Spleen (tissue), 7 donors: ENCODE measurements around the gene LMX1A.

Experiments
- POLR2A ChIP-seq, 3 donors: fragments of 450-650 bp; IDR thresholded peaks; one replicate each; pipeline ENCODE4 v1.5.1; 2017; ENCODE audit warnings: antibody characterized with exemption in 3 of 3, mild to moderate bottlenecking in 1 of 3
- TF ChIP-seq, protein P1 (sequence below), 11 experiments: fragments of 200-600 bp in 7 of 11; fragments of 450-650 bp in 4 of 11; sonication (generic) in 4 of 11; IDR thresholded peaks in 8 of 11; conservative IDR thresholded peaks in 3 of 11; 1 replicate in 7 of 11; 2 replicates in 4 of 11; pipeline versions ENCODE4 v1.4.0 to v1.8.0; 2016 to 2021; ENCODE audit warnings: antibody characterized with exemption in 11 of 11, inconsistent platforms in 4 of 11, mild to moderate bottlenecking in 1 of 11
- donor health status: DM: no; HTN: no; CAD: no; lungs with moderate emphysema.
- donor health status: DM: no; HTN: no; CAD: no.
- donor health status: DM: no; HTN: no; CAD: no.

DNA sequence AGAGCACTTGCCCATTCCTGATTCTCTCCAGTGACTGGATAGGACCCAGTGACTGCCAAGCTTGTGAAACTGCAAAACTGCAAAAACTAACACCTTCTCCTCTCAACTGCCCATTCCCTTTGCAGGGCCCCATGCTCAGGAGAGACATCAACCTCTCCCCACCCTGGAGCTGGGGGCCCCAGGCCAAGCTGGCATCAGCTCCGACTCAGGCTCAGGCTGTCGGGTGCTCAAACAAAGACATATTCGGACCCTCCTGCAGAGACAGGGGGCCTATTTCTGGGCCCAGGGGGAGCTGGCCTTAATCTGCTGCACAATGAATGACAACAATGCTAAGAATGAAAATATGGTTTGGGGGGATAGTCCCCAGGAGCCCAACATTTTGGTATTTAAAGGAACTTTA, 11.8 kb downstream of the LMX1A start:
- TF ChIP-seq, protein P1, sequence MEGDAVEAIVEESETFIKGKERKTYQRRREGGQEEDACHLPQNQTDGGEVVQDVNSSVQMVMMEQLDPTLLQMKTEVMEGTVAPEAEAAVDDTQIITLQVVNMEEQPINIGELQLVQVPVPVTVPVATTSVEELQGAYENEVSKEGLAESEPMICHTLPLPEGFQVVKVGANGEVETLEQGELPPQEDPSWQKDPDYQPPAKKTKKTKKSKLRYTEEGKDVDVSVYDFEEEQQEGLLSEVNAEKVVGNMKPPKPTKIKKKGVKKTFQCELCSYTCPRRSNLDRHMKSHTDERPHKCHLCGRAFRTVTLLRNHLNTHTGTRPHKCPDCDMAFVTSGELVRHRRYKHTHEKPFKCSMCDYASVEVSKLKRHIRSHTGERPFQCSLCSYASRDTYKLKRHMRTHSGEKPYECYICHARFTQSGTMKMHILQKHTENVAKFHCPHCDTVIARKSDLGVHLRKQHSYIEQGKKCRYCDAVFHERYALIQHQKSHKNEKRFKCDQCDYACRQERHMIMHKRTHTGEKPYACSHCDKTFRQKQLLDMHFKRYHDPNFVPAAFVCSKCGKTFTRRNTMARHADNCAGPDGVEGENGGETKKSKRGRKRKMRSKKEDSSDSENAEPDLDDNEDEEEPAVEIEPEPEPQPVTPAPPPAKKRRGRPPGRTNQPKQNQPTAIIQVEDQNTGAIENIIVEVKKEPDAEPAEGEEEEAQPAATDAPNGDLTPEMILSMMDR (IDR thresholded peaks at IDR 0.05 in 8 of 11, conservative IDR thresholded peaks at IDR 0.05 in 3 of 11), result no peak
- TF ChIP-seq POLR2A (IDR thresholded peaks at IDR 0.05), result no peak
